Breast epithelium (tissue), 4 donors: ENCODE measurements around the gene RHOJ. TPM values are rescaled to one million over a fixed set of nuclear protein-coding genes. Genes with fewer than 3 reads are reported as not detected.
A peak's percentile ranks its signal among the peaks of the same experiment; 100 is the strongest.

Source experiments
- DNase-seq, 2 donors: peaks; one replicate each; pipeline ENCODE4 v3.0.0-alpha.2; 2019; ENCODE audit warnings: low spot score in 2 of 2
- H3K27ac ChIP-seq, 2 donors: fragments of 200-600 bp; sonication (generic) in 1 of 2; one replicate each; pipeline ENCODE4 v1.5.1; 2016 to 2019; ENCODE audit warnings: mild to moderate bottlenecking in 1 of 2
- H3K27me3 ChIP-seq, 2 donors: fragments of 200-600 bp; sonication (generic) in 1 of 2; one replicate each; pipeline versions ENCODE4 v1.5.1 to v1.6.0; 2017 to 2019; ENCODE audit warnings: control low read depth in 1 of 2, mild to moderate bottlenecking in 1 of 2
- H3K36me3 ChIP-seq: fragments of 200-600 bp; one replicate; pipeline ENCODE4 v1.5.1; 2019
- H3K4me1 ChIP-seq, 2 donors: fragments of 200-600 bp; sonication (generic); one replicate each; pipeline ENCODE4 v1.5.1; 2016 to 2019; ENCODE audit warnings: control low read depth in 1 of 2
- H3K4me3 ChIP-seq, 3 donors: fragments of 200-600 bp; sonication (generic); 1 replicate in 2 of 3; 2 replicates in 1 of 3; pipeline ENCODE4 v1.5.1; 2016 to 2019; ENCODE audit warnings: mild to moderate bottlenecking in 3 of 3, moderate library complexity in 2 of 3
- H3K9me3 ChIP-seq, 2 donors: fragments of 200-600 bp; sonication (generic) in 1 of 2; one replicate each; pipeline ENCODE4 v1.5.1; 2016 to 2019; ENCODE audit warnings: control low read depth in 1 of 2
- POLR2A ChIP-seq: fragments of 450-650 bp; IDR thresholded peaks from one replicate; pipeline ENCODE4 v1.6.1; 2016; ENCODE audit warnings: antibody characterized with exemption, mild to moderate bottlenecking, moderate library complexity
- POLR2AphosphoS5 ChIP-seq, 3 donors: sonication (generic); formaldehyde crosslinking; IDR thresholded peaks; one replicate each; pipeline ENCODE4 v1.6.1; 2017; ENCODE audit warnings: antibody characterized with exemption in 3 of 3
- intact Hi-C: fragments of 100-400 bp; cut with DNase I; formaldehyde crosslinking; loops from one replicate; pipeline ENCODE4 v1.15.1; 2023; ENCODE audit warnings: low total_unique reads
- total RNA-seq, 3 donors: library from RNA; depleted of rRNA; stranded (reverse); fragments of >200 nt; gene quantifications; one replicate each; pipeline ENCODE4 v1.1.0, GENCODE V29; 2016
- TF ChIP-seq, protein P1 (sequence below), 3 donors: fragments of 450-650 bp; IDR thresholded peaks; one replicate each; pipeline ENCODE4 v1.5.1; 2016 to 2017; ENCODE audit warnings: antibody characterized with exemption in 3 of 3, mild to moderate bottlenecking in 3 of 3, moderate library complexity in 3 of 3

RHOJ gene
- total RNA-seq, 3 donors from 2014 or later, result 2.4 to 12.5 (median 11.4) TPM

DNA sequence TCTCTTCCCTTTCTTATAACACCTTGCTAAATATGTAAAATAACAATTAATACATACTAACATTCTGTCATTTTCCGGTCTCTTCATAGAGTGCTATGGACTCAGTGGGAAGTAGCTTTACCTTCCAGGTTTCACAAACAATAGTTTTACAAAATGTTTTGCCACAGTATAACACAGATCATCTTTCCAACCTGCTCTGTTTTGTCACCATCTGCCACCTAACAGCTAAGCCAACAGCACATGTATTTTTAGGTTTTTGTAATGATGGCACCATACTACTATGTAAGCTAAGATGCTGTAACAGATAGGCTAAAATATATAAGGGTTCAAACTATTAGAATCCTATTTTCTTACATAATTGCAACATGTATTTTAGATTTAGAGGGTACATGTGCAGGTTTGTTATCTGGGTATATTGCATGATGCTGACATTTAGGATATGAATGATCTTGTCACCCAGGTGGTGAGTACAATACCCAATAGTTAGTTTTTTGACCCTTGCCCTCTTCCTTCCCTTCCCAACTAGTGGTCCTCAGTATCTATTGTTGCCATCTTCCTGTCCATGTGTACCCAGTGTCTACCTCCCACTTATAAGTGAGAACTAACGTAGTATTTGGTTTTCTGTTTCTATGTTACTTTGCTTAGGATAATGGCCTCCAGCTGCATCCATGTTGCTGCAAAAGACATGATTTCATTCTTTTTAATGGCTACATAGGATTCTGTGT, 8.7 kb downstream of the RHOJ start:
- H3K27me3 ChIP-seq, result no peaks in the 10 kb centered on the region
- no peak for TF ChIP-seq POLR2A
- TF ChIP-seq, protein P1, sequence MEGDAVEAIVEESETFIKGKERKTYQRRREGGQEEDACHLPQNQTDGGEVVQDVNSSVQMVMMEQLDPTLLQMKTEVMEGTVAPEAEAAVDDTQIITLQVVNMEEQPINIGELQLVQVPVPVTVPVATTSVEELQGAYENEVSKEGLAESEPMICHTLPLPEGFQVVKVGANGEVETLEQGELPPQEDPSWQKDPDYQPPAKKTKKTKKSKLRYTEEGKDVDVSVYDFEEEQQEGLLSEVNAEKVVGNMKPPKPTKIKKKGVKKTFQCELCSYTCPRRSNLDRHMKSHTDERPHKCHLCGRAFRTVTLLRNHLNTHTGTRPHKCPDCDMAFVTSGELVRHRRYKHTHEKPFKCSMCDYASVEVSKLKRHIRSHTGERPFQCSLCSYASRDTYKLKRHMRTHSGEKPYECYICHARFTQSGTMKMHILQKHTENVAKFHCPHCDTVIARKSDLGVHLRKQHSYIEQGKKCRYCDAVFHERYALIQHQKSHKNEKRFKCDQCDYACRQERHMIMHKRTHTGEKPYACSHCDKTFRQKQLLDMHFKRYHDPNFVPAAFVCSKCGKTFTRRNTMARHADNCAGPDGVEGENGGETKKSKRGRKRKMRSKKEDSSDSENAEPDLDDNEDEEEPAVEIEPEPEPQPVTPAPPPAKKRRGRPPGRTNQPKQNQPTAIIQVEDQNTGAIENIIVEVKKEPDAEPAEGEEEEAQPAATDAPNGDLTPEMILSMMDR (IDR thresholded peaks at IDR 0.05), result no peak
- no peak for TF ChIP-seq POLR2AphosphoS5 (IDR thresholded peaks at IDR 0.05)
- H3K27ac ChIP-seq, result peak overlapping the region in 1 of 2 donors; percentile 63
- no peak overlapping the region for H3K4me3 ChIP-seq
- H3K4me1 ChIP-seq, result no peaks in the 10 kb centered on the region
- intact Hi-C loops, result no loop called here
- H3K9me3 ChIP-seq, result no peaks in the 10 kb centered on the region
- no peaks in the 10 kb centered on the region for H3K36me3 ChIP-seq
- DNase-seq, result no peak

DNA sequence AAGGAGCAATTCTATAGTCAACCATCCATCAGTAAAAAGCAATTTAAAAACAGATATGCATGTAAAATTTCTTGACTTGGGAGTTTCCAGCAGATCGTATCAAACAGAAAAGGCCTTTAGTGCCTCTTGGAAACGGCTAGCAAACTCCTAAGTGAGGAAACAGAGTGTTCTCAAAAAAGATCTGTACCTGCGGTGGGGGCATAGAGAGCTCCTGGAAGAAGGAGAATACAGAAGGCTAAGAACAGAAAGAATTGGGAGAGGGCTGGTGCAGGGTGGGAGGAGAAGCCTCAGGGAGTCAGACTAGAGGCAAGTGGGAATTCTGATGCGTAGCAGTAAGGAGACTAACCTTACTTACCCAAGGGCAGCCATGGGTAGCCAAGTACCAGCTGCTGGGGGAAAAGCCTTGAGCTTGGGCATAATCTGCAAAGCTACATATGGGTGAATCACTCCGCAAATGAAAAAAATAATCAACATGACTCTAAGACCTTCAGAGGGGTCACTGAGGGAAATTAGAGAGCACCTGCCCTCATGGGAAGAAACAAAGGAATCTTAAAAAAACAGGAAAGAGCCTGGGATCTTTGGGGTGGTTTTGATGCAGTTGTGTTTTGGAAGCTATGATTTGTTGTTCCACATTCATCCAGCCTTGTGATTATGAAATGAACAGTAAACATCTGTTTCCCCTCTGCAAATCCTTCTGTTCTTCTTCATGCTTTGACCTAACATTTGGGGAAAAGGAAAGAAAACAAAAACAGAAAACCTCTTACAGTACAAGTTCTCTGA, 10.4 kb downstream of the RHOJ start:
- H3K4me3 ChIP-seq, result no peak overlapping the region
- no peak for DNase-seq
- intact Hi-C loops, result no loop called here
- no peaks in the 10 kb centered on the region for H3K36me3 ChIP-seq
- no peaks in the 10 kb centered on the region for H3K27me3 ChIP-seq
- H3K4me1 ChIP-seq, result no peaks in the 10 kb centered on the region
- H3K9me3 ChIP-seq, result no peaks in the 10 kb centered on the region
- peak overlapping the region; percentile 52 to 63 for H3K27ac ChIP-seq
- TF ChIP-seq, protein P1 (IDR thresholded peaks at IDR 0.05), result no peak
- TF ChIP-seq POLR2AphosphoS5 (IDR thresholded peaks at IDR 0.05), result no peak
- TF ChIP-seq POLR2A, result no peak

DNA sequence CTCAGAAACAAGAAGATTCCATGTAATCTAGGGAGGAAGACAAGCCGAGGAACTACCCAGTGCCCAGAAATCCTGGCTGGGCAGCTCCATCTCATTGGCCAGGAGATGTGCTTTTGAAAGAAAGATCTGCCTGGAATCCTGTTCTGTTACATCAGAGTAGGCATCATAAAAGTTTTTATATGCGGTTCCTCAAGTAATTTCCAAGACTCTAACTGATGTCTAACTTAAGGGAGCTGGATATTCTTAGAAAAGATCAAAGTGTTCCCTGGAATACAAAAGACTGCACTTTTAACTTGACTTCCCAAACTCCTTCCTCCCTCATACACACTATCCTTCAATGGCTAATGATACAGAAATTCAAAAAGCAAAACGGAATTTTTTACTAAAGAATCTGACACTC, 16.3 kb downstream of the RHOJ start:
- H3K4me3 ChIP-seq, result no peak overlapping the region
- TF ChIP-seq POLR2AphosphoS5 (IDR thresholded peaks at IDR 0.05), result no peak
- intact Hi-C loops, result no loop called here
- H3K27me3 ChIP-seq, result no peaks in the 10 kb centered on the region
- DNase-seq, result no peak
- no peaks in the 10 kb centered on the region for H3K4me1 ChIP-seq
- H3K36me3 ChIP-seq, result no peaks in the 10 kb centered on the region
- no peak overlapping the region for H3K27ac ChIP-seq
- H3K9me3 ChIP-seq, result no peaks in the 10 kb centered on the region

DNA sequence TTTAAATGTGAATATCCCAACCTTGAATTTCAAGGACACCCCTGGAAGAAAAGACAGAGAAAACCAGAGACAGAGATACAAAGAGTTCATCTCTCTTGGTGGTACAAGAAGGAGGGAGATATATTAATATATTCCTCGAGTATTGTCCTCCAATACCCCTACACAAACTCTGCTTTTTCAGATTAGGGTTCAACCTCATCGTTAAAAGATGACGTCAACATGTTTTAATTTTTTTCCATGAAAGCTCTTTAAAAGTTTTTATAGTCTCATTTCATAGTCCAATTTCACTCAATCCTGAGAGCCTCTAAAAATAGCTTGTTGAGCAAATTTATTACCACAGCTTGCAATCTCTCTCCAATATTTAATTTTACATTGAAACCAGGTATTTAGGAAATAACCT, 19.4 kb downstream of the RHOJ start:
- Histone ChIP-seq H3K4me1 (no peaks in the 10 kb centered on the region), H3K27me3 (no peaks in the 10 kb centered on the region), H3K9me3 (no peaks in the 10 kb centered on the region), H3K36me3 (no peaks in the 10 kb centered on the region), H3K4me3 (no peak overlapping the region), H3K27ac (no peak overlapping the region)
- intact Hi-C loops, result no loop called here
- TF ChIP-seq POLR2AphosphoS5 (IDR thresholded peaks at IDR 0.05), result no peak
- TF ChIP-seq, protein P1 (IDR thresholded peaks at IDR 0.05), result no peak
- DNase-seq, result no peak

DNA sequence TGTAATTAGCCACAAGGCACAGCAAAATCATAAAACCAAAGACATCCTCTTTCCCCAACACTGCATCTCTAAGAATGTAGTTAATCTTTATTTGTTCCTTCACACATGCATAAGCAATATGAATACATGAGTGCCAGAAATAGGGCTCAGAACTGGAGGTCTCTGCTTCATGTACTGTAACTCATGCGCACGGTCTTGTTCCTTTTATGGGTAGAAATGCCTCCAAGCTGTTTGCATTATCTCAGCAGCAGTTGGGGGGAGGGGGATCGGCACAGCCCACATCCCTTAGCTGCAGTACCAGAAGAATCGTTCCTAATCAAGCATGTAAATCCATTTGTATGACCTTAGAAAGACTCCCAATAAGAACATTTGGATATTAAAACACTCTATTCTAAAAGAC, 20.0 kb downstream of the RHOJ start:
- TF ChIP-seq POLR2A (no peak), POLR2AphosphoS5 (IDR thresholded peaks at IDR 0.05) (no peak)
- Histone ChIP-seq H3K4me1 (no peaks in the 10 kb centered on the region), H3K9me3 (peaks cover 0 to 4% of the 10 kb centered on the region in 2 donors), H3K27me3 (no peaks in the 10 kb centered on the region), H3K27ac (no peak overlapping the region), H3K4me3 (no peak overlapping the region), H3K36me3 (no peaks in the 10 kb centered on the region)
- intact Hi-C loops, result no loop called here
- DNase-seq, result no peak

DNA sequence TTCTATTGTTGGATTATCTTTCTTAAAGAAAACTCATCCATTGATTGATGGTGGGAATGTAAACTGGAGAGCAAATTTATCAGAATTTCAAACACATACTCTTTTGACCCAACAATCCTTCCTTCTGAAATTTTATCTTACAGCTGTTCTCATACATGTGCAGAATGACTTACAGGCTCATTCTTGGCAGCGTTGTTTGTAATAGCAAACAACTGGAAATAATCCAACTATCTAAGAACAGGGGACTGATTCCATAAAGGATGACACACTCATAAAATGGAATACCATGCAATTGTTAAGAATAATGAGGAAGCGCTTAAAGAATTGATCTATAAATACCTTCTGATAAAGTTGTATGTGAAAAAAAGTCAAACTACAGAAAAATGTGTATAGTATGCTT, 24.0 kb downstream of the RHOJ start:
- TF ChIP-seq POLR2AphosphoS5 (IDR thresholded peaks at IDR 0.05) (no peak), POLR2A (no peak)
- TF ChIP-seq, protein P1 (IDR thresholded peaks at IDR 0.05), result no peak
- no peak for DNase-seq
- peaks cover 0 to 10% of the 10 kb centered on the region in 2 donors for H3K9me3 ChIP-seq
- no peak overlapping the region for H3K27ac ChIP-seq
- intact Hi-C loops, result no loop called here
- no peaks in the 10 kb centered on the region for H3K36me3 ChIP-seq
- no peak overlapping the region for H3K4me3 ChIP-seq
- H3K4me1 ChIP-seq, result no peaks in the 10 kb centered on the region
- no peaks in the 10 kb centered on the region for H3K27me3 ChIP-seq
